Stimulated activated CD4-positive, alpha-beta T cell treated with anti-CD3 and anti-CD28 coated beads, TNF-alpha, amount 100 ng/mL, for 24 hours (primary cell): Measurements from ENCODE around the gene TSPAN13.
"Not testable (repeated sequence)": the region's sequence is repeated elsewhere in the genome, so short reads cannot be mapped to it uniquely, and the experiment has no call there.

Experiments used
- DNase-seq, 3 experiments: peaks; one replicate each; pipeline ENCODE4 v3.0.0-alpha.2; 2020; ENCODE audit warnings: low read depth in 3 of 3

Gene TSPAN13

GRCh38 chr7:16740996-16741395 lies 12.6 kb upstream of the TSPAN13 start:
- no peak for DNase-seq

GRCh38 chr7:16741676-16742075 lies 11.9 kb upstream of the TSPAN13 start:
- DNase-seq = no peak

- DNase-seq = no peak
Observed at GRCh38 chr7:16742547-16742946, 11.0 kb upstream of the TSPAN13 start.

DNA sequence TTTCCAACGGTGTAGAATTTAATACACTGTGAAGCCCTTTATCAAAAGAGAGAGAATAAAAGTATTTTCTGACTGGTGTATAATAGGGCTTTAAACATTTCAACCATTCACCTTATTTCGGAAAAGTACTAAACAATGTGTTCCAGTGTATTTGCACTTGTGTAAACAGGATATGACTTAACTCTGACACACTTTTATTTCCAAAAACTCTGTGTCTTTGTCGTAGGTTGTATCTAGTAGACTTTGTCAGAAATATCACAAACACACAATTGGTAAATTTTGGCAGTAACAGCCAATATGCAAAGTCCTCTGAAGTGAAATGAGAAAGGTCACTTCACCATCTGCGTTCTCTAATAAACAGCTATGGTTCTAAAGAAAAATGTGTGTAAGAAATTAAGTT lies 10.3 kb upstream of the TSPAN13 start:
- no peak for DNase-seq

DNA sequence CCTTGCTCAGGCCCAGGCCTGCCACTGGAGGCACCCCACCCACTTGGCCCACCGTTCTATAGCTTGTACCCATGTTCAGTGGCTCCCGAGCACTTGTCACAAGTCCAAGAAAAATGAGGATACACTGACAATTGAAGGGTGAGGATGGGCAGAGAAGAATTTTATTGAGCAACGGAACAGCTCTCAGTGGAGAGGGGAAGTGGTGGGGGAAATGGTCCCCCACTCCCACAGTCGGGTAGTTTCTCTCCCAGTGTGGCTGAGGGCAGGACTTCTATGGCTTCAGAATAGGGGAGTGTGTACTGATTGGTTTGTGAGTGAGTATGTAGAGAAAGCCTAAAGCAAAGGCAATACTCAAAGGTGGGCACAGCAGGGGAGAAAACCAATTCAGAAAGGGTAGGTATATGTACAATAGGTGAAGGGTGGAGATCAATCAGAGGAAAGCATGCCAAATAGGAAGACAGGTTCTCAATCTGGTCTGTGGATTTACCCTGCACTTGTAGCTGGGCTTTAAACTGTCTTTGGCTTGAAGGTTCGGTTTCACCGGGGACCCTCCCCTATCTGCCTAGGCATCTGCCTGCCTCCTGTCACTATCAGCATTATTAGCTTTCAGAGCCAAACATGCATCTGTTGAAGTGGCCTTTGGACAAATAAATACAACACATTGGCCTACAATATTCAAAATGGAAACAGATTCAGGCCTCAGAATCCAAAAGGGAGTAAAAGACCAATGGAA lies 8.9 kb upstream of the TSPAN13 start:
- no peak for DNase-seq

DNA sequence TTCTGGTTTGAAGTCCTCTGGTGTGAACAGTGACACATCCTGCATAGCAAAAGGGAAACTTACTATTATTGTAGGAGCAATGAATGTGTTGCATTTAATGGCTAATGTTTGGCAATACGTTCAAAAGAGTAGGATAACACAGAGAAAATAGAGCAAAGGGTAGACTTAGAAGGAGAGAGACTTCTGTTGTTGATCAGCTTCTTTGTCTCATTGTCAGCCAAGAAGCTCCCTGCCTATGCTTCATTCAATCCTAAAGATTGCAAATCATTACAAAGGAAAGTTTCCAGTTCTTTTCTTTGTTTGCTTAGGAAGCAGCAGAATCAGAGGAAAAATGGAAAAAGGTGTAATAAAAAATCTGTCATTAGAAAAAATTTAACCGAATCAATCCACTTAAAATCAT lies 7.9 kb upstream of the TSPAN13 start:
- DNase-seq = no peak

- DNase-seq = no peak
Observed at GRCh38 chr7:16747102-16747501, 6.5 kb upstream of the TSPAN13 start.

GRCh38 chr7:16753932-16754855 lies 639 bp downstream of the TSPAN13 start:
- DNase-seq = peak in 1 of 3 experiments; percentile 8

DNA sequence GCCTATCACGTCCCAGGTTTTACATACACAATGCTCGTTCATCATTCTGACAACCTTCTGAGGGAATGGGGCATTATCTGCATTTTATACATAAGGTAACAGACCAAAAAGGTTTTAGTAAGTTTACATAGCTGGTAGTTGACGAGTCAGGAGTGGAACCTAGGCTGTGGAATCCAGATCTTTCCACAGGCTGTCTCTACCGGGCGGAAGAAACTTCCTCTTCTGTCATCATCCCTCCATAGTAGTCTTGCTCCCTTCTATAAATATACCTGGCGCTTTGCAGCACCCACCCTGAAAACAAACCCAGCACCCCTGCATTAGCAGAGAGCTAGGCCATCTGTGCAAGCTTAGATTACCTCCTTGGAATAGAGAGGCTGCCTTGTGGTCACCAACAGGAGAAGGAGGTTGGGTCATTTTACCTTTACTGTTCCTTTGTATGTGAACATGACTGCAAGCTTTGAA lies 1.3 kb downstream of the TSPAN13 start:
- no peak for DNase-seq

DNA sequence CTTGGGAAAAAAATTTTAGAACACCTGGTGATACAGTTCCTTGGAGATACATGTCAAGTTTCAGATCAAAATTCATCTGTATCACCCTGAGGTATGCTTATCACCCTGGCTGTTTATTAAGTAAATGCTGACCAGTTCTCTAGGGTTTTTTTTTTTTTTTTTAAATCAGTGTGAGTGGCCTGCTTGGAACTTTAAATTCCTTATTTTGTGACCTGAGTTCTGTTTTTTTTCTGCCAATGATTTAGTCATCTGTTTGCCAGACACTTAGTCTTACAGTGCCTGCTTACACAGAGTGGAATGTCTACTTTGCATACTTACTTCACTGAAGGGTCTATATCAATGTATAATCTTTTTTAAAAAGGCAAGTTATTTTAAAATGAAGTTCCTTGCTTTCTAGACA lies 1.8 kb downstream of the TSPAN13 start:
- DNase-seq = no peak

GRCh38 chr7:16758036-16758435 lies 4.5 kb downstream of the TSPAN13 start:
- DNase-seq = no peak

DNA sequence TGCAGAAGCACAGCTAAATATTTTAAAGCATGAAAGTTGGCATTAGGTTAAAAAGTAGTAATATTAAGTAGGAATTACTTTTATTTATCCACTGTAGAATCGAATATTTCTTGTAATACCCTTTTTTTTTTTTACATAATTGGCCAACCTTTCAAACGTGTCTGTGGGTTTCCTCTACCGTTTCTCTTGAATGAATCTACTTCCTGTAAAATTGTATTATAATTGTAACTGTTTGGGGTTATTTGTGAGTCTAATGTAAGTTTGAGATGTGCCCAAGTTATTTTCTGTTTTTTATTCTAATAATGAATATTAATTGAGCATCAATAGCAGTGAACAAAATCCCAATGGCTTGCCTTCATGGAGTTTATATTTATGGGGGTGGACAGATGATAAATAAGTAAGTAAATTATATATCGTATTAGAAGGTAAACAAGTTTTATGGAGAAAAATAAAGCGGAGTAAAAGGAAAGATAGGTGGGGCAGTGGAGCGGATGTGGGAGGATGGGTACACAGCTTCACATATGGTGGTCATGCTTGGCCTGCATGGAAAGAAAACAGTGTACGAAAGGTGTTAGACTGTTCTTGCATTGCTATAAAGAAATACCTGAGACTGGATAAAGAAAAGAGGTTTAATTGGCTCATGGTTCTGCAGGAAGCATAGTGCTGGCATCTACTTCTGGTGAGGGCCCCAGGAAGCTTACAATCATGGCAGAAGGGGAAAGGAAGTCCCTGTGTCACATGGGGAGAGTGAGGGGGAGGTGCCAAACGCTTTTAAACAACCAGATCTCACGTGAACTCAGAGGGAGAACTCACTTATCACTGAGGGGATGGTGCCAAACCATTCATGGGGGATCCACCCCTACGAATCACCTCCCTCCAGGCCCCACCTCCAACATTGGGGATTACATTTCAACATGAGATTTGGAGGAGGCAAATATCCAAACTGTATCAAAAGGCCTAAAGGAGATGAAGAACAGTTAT lies 5.4 kb downstream of the TSPAN13 start:
- DNase-seq = no peak

DNA sequence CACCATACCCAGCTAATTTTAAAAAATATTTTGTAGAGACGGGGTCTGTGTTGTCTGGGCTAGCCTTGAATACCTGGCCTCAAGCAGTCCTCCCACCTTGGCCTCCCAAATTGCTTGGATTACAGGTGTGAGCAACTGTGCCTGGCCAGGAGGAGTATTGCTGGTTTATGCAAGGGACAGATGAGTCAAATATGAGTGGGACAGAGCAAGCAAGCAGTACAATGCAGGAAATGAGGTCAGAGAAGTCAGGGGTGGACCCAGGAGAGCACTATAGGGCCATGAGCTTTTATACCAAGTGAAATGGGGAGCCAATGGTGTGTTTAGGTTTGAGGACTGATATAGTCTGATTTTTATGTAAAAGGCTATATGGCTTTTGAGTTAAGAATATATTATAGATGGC lies 6.3 kb downstream of the TSPAN13 start:
- no peak for DNase-seq

GRCh38 chr7:16762177-16762576 lies 8.6 kb downstream of the TSPAN13 start:
- no peak for DNase-seq

GRCh38 chr7:16764942-16765341 lies 11.4 kb downstream of the TSPAN13 start:
- no peak for DNase-seq

GRCh38 chr7:16765436-16765859 lies 11.9 kb downstream of the TSPAN13 start:
- no peak for DNase-seq

DNA sequence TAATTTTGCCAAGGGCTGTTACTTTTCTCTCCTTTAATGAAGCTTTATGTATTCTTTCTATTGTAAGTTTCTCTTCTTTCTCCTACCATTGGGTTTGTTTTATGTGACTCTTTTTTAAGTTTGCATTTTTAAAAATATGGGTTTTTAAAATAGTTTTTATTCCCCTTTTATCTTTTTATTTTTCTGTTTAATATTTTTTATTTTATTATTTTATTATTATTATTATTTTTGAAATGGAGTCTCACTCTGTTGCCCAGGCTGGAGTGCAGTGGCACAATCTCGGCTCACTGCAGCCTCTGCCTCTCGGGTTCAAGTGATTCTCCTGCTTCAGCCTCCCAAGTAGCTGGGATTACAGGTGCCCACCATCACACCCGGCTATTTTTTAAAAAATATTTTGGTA lies 16.4 kb downstream of the TSPAN13 start:
- not testable (repeated sequence) for DNase-seq

DNA sequence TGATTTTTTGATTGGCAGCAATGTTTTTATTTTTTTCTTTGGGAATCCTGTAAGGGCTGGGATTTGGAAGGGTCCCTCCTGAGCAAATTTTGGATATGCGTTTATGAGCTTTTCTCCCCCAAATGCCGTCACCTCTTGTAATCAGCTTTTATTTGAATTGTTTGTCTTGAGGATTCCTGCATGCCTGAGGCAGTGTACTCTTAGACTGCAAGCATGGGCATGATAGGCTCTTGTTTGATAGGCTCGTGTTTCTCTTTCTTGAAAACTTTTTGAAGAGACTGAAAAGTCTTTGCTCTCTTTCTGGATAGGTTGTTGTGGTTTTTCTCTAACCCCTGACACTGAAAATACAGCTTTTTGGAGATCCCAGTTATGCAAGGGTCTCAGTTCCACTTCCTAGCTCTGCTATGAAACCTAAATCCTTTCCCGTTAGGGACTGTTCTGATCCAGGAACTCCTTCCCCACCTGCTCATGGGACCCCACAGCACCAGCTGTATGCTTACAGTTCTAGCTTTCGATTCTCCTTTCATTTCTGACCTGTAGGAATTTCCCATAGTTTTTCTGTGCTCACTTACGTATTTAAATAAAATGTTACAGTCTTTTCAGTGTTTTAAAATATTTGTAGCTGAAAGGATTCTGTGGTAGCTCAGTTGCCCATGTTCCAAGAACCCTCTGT lies 17.2 kb downstream of the TSPAN13 start:
- no peak for DNase-seq

- no peak for DNase-seq
Observed at GRCh38 chr7:16773326-16773725, 19.8 kb downstream of the TSPAN13 start.

DNA sequence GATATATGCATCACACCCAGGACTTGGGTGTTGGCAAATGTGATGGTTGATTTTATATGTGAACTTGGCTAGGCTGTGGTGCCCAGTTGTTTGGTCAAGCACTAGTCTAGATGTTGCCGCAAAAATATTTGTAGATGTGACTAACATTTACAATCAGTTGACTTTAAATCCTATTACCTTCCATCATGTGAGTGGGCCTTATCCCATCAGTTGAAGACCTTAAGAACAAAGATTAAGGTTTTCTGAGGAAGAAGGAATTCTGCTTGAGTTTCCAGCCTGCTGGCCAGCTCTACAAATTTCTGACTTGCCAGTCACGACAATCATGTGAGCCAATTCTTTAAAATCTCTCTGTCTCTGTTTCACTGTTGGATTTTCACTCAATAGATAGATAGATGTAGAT lies 20.3 kb downstream of the TSPAN13 start:
- DNase-seq = no peak

DNA sequence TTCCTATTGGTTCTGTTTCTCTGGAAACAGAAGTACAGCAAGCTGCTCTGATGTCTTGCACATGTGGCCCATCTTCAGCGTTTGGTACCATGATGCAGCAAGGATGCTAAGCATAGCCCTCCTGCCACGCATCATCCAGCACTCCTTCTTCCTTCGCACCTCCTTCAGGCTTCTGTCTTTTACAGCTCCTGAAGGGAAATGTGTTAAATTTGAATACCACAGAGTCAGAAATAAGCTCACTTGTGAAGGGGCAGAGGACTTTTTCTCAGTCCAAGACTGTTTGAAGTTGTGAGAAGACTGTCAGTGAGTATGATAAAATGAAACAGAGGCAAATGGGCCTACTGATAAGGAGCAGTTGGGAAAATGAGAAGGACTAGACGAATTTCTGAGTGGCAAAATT lies 20.7 kb downstream of the TSPAN13 start:
- DNase-seq = no peak
